HEK293 (cell line): ENCODE measurements around the gene MME.

Source experiments
- CTCF ChIP-seq: fragments of 450-650 bp; formaldehyde crosslinking; IDR thresholded peaks from 2 replicates; pipeline ENCODE4 v1.5.1; 2016; ENCODE audit warnings: missing biosample characterization, missing genetic modification characterization
- ELK4 ChIP-seq: IDR thresholded peaks from 2 replicates; pipeline ENCODE4 v1.6.1; 2011; ENCODE audit warnings: mild to moderate bottlenecking, low read depth, low read length, borderline replicate concordance
- REST ChIP-seq: fragments of 450-650 bp; formaldehyde crosslinking; IDR thresholded peaks from 2 replicates; pipeline ENCODE4 v1.5.1; 2016; ENCODE audit warnings: missing biosample characterization, missing genetic modification characterization
- ZNF132 ChIP-seq: fragments of 450-650 bp; formaldehyde crosslinking; IDR thresholded peaks from 2 replicates; pipeline ENCODE4 v1.5.1; 2017; ENCODE audit warnings: missing biosample characterization, missing genetic modification characterization, borderline replicate concordance
- ZNF692 ChIP-seq: fragments of 450-650 bp; formaldehyde crosslinking; IDR thresholded peaks from 2 replicates; pipeline ENCODE4 v1.5.1; 2016; ENCODE audit warnings: missing biosample characterization, missing genetic modification characterization

GRCh38 chr3:155049959-155050358, 30.2 kb upstream of the MME start:
- TF ChIP-seq ZNF692 (tag by site-specific recombination): no peak
- no peak for TF ChIP-seq ELK4
- no peak for TF ChIP-seq CTCF
- TF ChIP-seq REST: no peak
- no peak for TF ChIP-seq ZNF132 (tag by site-specific recombination)
